ENCODE results near the gene RHBDF1. TPM values are rescaled to one million over a fixed set of nuclear protein-coding genes. Genes with fewer than 3 reads are reported as not detected.

The RHBDF1 gene
- total and polyA plus RNA-seq, 2 of the 13 experiments (the other 11 are each of a cell fraction or from before 2014, with no cell fraction given) = 5.4 to 26.9 TPM

- Histone ChIP-seq H3K79me2 (ENCODE audit: insufficient read depth, low read length) (no peaks in the 10 kb centered on the region), H3K9ac (ENCODE audit: insufficient read depth, low read depth, low read length) (no peak overlapping the region)
- BruUV-seq (replicated peaks) = no TSS peak
- TF ChIP-seq ZNF780A (CRISPR knock-in tag; IDR thresholded peaks at IDR 0.05) (no peak), HDAC1 (CRISPR knock-in tag; IDR thresholded peaks at IDR 0.05) (0 out of 2 replicates have a peak, but pooled peaks have one; percentile 22), ERF (CRISPR knock-in tag; IDR thresholded peaks at IDR 0.05) (peak; percentile 65; the same call in 1 of the 2 replicates), ZSCAN31 (CRISPR knock-in tag; IDR thresholded peaks at IDR 0.05; ENCODE audit: low read depth) (peak; percentile 82; the same call in 1 of the 2 replicates), WIZ (CRISPR knock-in tag; IDR thresholded peaks at IDR 0.05) (no peak), SAP130 (CRISPR knock-in tag; IDR thresholded peaks at IDR 0.05; ENCODE audit: low read depth) (peak; percentile 56; the same call in 1 of the 2 replicates), MYC (CRISPR knock-in tag; IDR thresholded peaks at IDR 0.05; ENCODE audit: borderline replicate concordance) (peak; percentile 32; the same call in 1 of the 2 replicates), ZNF770 (CRISPR knock-in tag; IDR thresholded peaks at IDR 0.05) (no peak), ETV6 (CRISPR knock-in tag; conservative IDR thresholded peaks at IDR 0.05) (no peak), SMARCC2 (IDR thresholded peaks at IDR 0.05) (no peak), ZNF704 (CRISPR knock-in tag; IDR thresholded peaks at IDR 0.05; ENCODE audit: borderline replicate concordance) (0 out of 2 replicates have a peak, but pooled peaks have one; percentile 54), ZNF598 (CRISPR knock-in tag; IDR thresholded peaks at IDR 0.05; ENCODE audit: borderline replicate concordance) (peak; percentile 75; the same call in 1 of the 2 replicates), SMC3 (IDR thresholded peaks at IDR 0.05; ENCODE audit: low read length) (peak; percentile 75; the same call in 1 of the 2 replicates), NR1H2 (CRISPR knock-in tag; IDR thresholded peaks at IDR 0.05; ENCODE audit: borderline replicate concordance, low read depth) (no peak), DNMT1 (CRISPR knock-in tag; IDR thresholded peaks at IDR 0.05) (0 out of 2 replicates have a peak, but pooled peaks have one; percentile 23), ATF6 (CRISPR knock-in tag; conservative IDR thresholded peaks at IDR 0.05) (0 out of 2 replicates have a peak, but pooled peaks have one; percentile 53), UBTF (CRISPR knock-in tag; IDR thresholded peaks at IDR 0.05) (0 out of 2 replicates have a peak, but pooled peaks have one; percentile 11)
These were observed 6.7 kb downstream of the RHBDF1 start for GRCh38 chr16:65745-66144.

More at GRCh38 chr16:65745-66144, 6.7 kb downstream of the RHBDF1 start:
- no peak overlapping the region for H3K27ac ChIP-seq (ENCODE audit: extremely low read length, insufficient read depth, low read length)
- no peaks in the 10 kb centered on the region for H3K27me3 ChIP-seq (ENCODE audit: control insufficient read depth in 1 of 2, insufficient read depth in 2 of 2, low read length in 2 of 2)
- DNase-seq (ENCODE audit: low spot score) (peak; percentile 56), ATAC-seq (peak; percentile 82), FAIRE-seq (no peak)
- H3K4me1 ChIP-seq (ENCODE audit: insufficient read depth, low read length) = peaks cover 47% of the 10 kb centered on the region
- no peaks in the 10 kb centered on the region for H3K9me3 ChIP-seq (ENCODE audit: low read length)
- 25% methylated on average over 4 of the region's 17 CpGs for WGBS (ENCODE audit: low lambda C conversion rate)
- peaks cover 9% of the 10 kb centered on the region; the same call in 1 of the 2 replicates for H4K20me1 ChIP-seq (ENCODE audit: insufficient read depth, low read length)
- intact Hi-C loops (cut with micrococcal nuclease; ENCODE audit: unreplicated experiment) = loop anchor here (1.0 kb wide), 2 partner anchors 32 to 116 kb away; no protein-coding TSS in a partner anchor
- CTCF ChIA-PET (ENCODE audit: low intra/inter-chr PET ratio, low total read pairs) = interaction anchor here (1.2 to 5.1 kb wide), 6 partner anchors 10 to 297 kb away, joined by 3 to 155 read pairs (median 7); partner anchors contain the start of gene HBQ1
- POLR2A ChIA-PET = interaction anchor here (1.1 to 1.9 kb wide), 4 partner anchors 12 to 115 kb away, joined by 5 to 11 read pairs (median 6); partner anchors contain the start of genes HBQ1, MPG, POLR3K and SNRNP25
- peaks cover 0 to 1% of the 10 kb centered on the region in 2 experiments; a peak in 2 of 5 replicates for H3K36me3 ChIP-seq (replicated peaks in 1 of 2; ENCODE audit: control insufficient read depth in 1 of 2, insufficient read depth in 2 of 2, low read length in 2 of 2)
- no peak overlapping the region for H3K4me2 ChIP-seq (ENCODE audit: low read depth, low read length)
- H3K4me3 ChIP-seq (replicated peaks in 1 of 3; ENCODE audit: insufficient read depth in 1 of 3, low read depth in 2 of 3, low read length in 3 of 3) = no peak overlapping the region
- in situ Hi-C loops (cut with HindIII; ENCODE audit: extremely low pct_ligation_motif_present, low pct_unique_long_range_greater_than_20kb) = no loop called here
- no peak overlapping the region for H2AFZ ChIP-seq (ENCODE audit: low read length)

Data from HepG2 (cell line).